Activated CD4-positive, alpha-beta T cell treated with anti-CD3 and anti-CD28 coated beads for 36 hours (primary cell): Measurements from ENCODE around the gene NTN5. TPM values are rescaled to one million over a fixed set of nuclear protein-coding genes. Genes with fewer than 3 reads are reported as not detected.
A peak's percentile ranks its signal among the peaks of the same experiment; 100 is the strongest.
"Not testable (repeated sequence)": the region's sequence is repeated elsewhere in the genome, so short reads cannot be mapped to it uniquely, and the experiment has no call there.

Experiments
- ATAC-seq: fragments of 200-7000 bp; cut with Tn5 transposase; one replicate; pipeline ENCODE4 v1.10.0; 2021; ENCODE audit warnings: mild to moderate bottlenecking, moderate library complexity
- CTCF ChIA-PET: fragments of 350-600 bp; sonication (Branson Sonifier 250); formaldehyde crosslinking; loops from one replicate; lab custom pipeline; 2021; ENCODE audit warnings: antibody characterized with exemption; lab: Charles Lee
- POLR2A ChIA-PET: fragments of 350-600 bp; sonication (Branson Sonifier 250); formaldehyde crosslinking; loops from one replicate; lab custom pipeline; 2021; ENCODE audit warnings: antibody characterized with exemption, inconsistent platforms; lab: Charles Lee
- DNase-seq: peaks from one replicate; pipeline ENCODE4 v3.0.0-alpha.2; 2020
- H3K27ac Mint-ChIP-seq: one replicate; pipeline ENCODE4 v1.8.0; 2021; ENCODE audit warnings: mixed read lengths
- H3K27me3 Mint-ChIP-seq: one replicate; pipeline ENCODE4 v1.8.0; 2021; ENCODE audit warnings: mixed read lengths
- H3K36me3 Mint-ChIP-seq: one replicate; pipeline ENCODE4 v1.8.0; 2021; ENCODE audit warnings: low read depth, mixed read lengths
- H3K4me1 Mint-ChIP-seq: one replicate; pipeline ENCODE4 v1.8.0; 2021; ENCODE audit warnings: mixed read lengths
- H3K4me3 Mint-ChIP-seq: one replicate; pipeline ENCODE4 v1.8.0; 2021; ENCODE audit warnings: mild to moderate bottlenecking, moderate library complexity, mixed read lengths
- H3K9me3 Mint-ChIP-seq: one replicate; pipeline ENCODE4 v1.8.0; 2021; ENCODE audit warnings: low read depth, mixed read lengths
- intact Hi-C, 2 experiments: fragments of 100-400 bp; cut with DNase I in 1 of 2; cut with micrococcal nuclease in 1 of 2; formaldehyde crosslinking; loops; one replicate each; pipeline versions ENCODE4 v1.14.2 to v1.15.1; 2022 to 2024; cut with DNase I, micrococcal nuclease
- total RNA-seq, 2 experiments: library from RNA; stranded (reverse); gene quantifications; one replicate each; pipeline ENCODE4 v1.2.3, GENCODE V29; 2021

The NTN5 gene
- total RNA-seq, 2 experiments from 2014 or later = 0.50 to 0.60 TPM

- Mint-ChIP-seq H3K27ac (no peak overlapping the region), H3K4me3 (no peak overlapping the region), H3K9me3 (peaks cover 5% of the 10 kb centered on the region), H3K4me1 (peaks cover 2% of the 10 kb centered on the region), H3K27me3 (no peaks in the 10 kb centered on the region), H3K36me3 (no peaks in the 10 kb centered on the region)
- ATAC-seq = no peak
- DNase-seq = no peak
- intact Hi-C loops = no loop called here
- CTCF ChIA-PET = no interaction called here
- POLR2A ChIA-PET = no interaction called here
Observed at GRCh38 chr19:48669903-48670668, 2.7 kb downstream of the NTN5 start.

GRCh38 chr19:48668761-48669160, 4.1 kb downstream of the NTN5 start:
- intact Hi-C loops = no loop called here
- ChIA-PET CTCF (no interaction called here), POLR2A (no interaction called here)
- no peak for ATAC-seq
- no peak overlapping the region for H3K27ac Mint-ChIP-seq
- H3K4me1 Mint-ChIP-seq = no peaks in the 10 kb centered on the region
- no peaks in the 10 kb centered on the region for H3K27me3 Mint-ChIP-seq
- DNase-seq = no peak
- no peaks in the 10 kb centered on the region for H3K36me3 Mint-ChIP-seq
- peaks cover 5% of the 10 kb centered on the region for H3K9me3 Mint-ChIP-seq
- no peak overlapping the region for H3K4me3 Mint-ChIP-seq

- H3K4me1 Mint-ChIP-seq = no peaks in the 10 kb centered on the region
- CTCF ChIA-PET = no interaction called here
- POLR2A ChIA-PET = interaction anchor here (0.6 kb wide), 1 partner anchor 324 kb away, joined by 4 read pairs; no protein-coding TSS in a partner anchor
- ATAC-seq (no peak), DNase-seq (no peak)
- no peak overlapping the region for H3K27ac Mint-ChIP-seq
- no peaks in the 10 kb centered on the region for H3K27me3 Mint-ChIP-seq
- H3K36me3 Mint-ChIP-seq = no peaks in the 10 kb centered on the region
- H3K4me3 Mint-ChIP-seq = no peak overlapping the region
- H3K9me3 Mint-ChIP-seq = peaks cover 5% of the 10 kb centered on the region
- intact Hi-C loops = no loop called here
Observed at GRCh38 chr19:48668332-48668731, 4.5 kb downstream of the NTN5 start.

GRCh38 chr19:48665786-48666185, 7.0 kb downstream of the NTN5 start:
- DNase-seq = no peak
- POLR2A ChIA-PET = no interaction called here
- CTCF ChIA-PET = interaction anchor here (1.6 kb wide), 1 partner anchor 10 kb away, joined by 4 read pairs; no protein-coding TSS in a partner anchor
- Mint-ChIP-seq H3K9me3 (peaks cover 5% of the 10 kb centered on the region), H3K36me3 (no peaks in the 10 kb centered on the region), H3K27ac (no peak overlapping the region), H3K4me3 (no peak overlapping the region), H3K27me3 (no peaks in the 10 kb centered on the region), H3K4me1 (peaks cover 5% of the 10 kb centered on the region)
- ATAC-seq = no peak
- intact Hi-C loops = no loop called here

- ATAC-seq (no peak), DNase-seq (no peak)
- CTCF ChIA-PET = no interaction called here
- Mint-ChIP-seq H3K4me1 (peaks cover 7% of the 10 kb centered on the region), H3K4me3 (no peak overlapping the region), H3K27ac (no peak overlapping the region), H3K36me3 (no peaks in the 10 kb centered on the region), H3K27me3 (no peaks in the 10 kb centered on the region), H3K9me3 (peaks cover under 1% of the 10 kb centered on the region)
- intact Hi-C loops = loop anchor here in 1 of 2 experiments (5.0 kb wide), 1 partner anchor 73 kb away; no protein-coding TSS in a partner anchor
- POLR2A ChIA-PET = no interaction called here
Observed at GRCh38 chr19:48664476-48664875, 8.3 kb downstream of the NTN5 start.

- Mint-ChIP-seq H3K4me1 (peaks cover 7% of the 10 kb centered on the region), H3K27me3 (no peaks in the 10 kb centered on the region), H3K27ac (no peak overlapping the region), H3K36me3 (no peaks in the 10 kb centered on the region), H3K4me3 (no peak overlapping the region), H3K9me3 (no peaks in the 10 kb centered on the region)
- ATAC-seq (no peak), DNase-seq (no peak)
- intact Hi-C loops = loop anchor here in 1 of 2 experiments (5.0 kb wide), 1 partner anchor 74 kb away; no protein-coding TSS in a partner anchor
- ChIA-PET POLR2A (no interaction called here), CTCF (no interaction called here)
Observed at GRCh38 chr19:48663667-48664066, 9.2 kb downstream of the NTN5 start.

- Mint-ChIP-seq H3K9me3 (no peaks in the 10 kb centered on the region), H3K27me3 (no peaks in the 10 kb centered on the region), H3K36me3 (no peaks in the 10 kb centered on the region), H3K27ac (no peak overlapping the region), H3K4me1 (peaks cover 7% of the 10 kb centered on the region), H3K4me3 (no peak overlapping the region)
- CTCF ChIA-PET = interaction anchor here (0.5 to 0.9 kb wide), 2 partner anchors 51 to 1178 kb away, joined by 3 to 4 read pairs; no protein-coding TSS in a partner anchor
- POLR2A ChIA-PET = no interaction called here
- ATAC-seq = no peak
- intact Hi-C loops = loop anchor here (1.0 to 5.0 kb wide), 5 partner anchors 15 to 332 kb away; partner anchors contain the start of genes CA11 (in 1 of the 2), GYS1 (in 1 of the 2) and RUVBL2 (in 1 of the 2)
- no peak for DNase-seq
Observed at GRCh38 chr19:48661711-48662090, 11.1 kb downstream of the NTN5 start.

- Mint-ChIP-seq H3K27ac (peak overlapping the region; percentile 94), H3K36me3 (no peaks in the 10 kb centered on the region), H3K9me3 (no peaks in the 10 kb centered on the region), H3K4me3 (peak overlapping the region; percentile 10), H3K4me1 (peaks cover 7% of the 10 kb centered on the region), H3K27me3 (no peaks in the 10 kb centered on the region)
- DNase-seq (peak; percentile 88), ATAC-seq (peak; percentile 94)
- ChIA-PET CTCF (interaction anchor here (0.5 to 0.9 kb wide), 2 partner anchors 51 to 1177 kb away, joined by 3 to 4 read pairs; no protein-coding TSS in a partner anchor), POLR2A (no interaction called here)
- intact Hi-C loops = loop anchor here (1.0 to 5.0 kb wide), 5 partner anchors 15 to 332 kb away; partner anchors contain the start of genes CA11 (in 1 of the 2), GYS1 (in 1 of the 2) and RUVBL2 (in 1 of the 2)
Observed at GRCh38 chr19:48660852-48661710, 11.7 kb downstream of the NTN5 start.

GRCh38 chr19:48659768-48660167, 13.0 kb downstream of the NTN5 start:
- ChIA-PET CTCF (interaction anchor here (1.2 kb wide), 1 partner anchor 14 kb away, joined by 3 read pairs; the partner anchor contains the start of gene CA11), POLR2A (no interaction called here)
- intact Hi-C loops = loop anchor here (2.0 to 5.0 kb wide), 2 partner anchors 71 to 78 kb away; no protein-coding TSS in a partner anchor
- no peak overlapping the region for H3K27ac Mint-ChIP-seq
- no peaks in the 10 kb centered on the region for H3K9me3 Mint-ChIP-seq
- DNase-seq (no peak), ATAC-seq (no peak)
- no peaks in the 10 kb centered on the region for H3K27me3 Mint-ChIP-seq
- H3K4me3 Mint-ChIP-seq = no peak overlapping the region
- peaks cover 7% of the 10 kb centered on the region for H3K4me1 Mint-ChIP-seq
- H3K36me3 Mint-ChIP-seq = no peaks in the 10 kb centered on the region

- POLR2A ChIA-PET = interaction anchor here (0.8 kb wide), 1 partner anchor 173 kb away, joined by 3 read pairs; no protein-coding TSS in a partner anchor
- intact Hi-C loops = no loop called here
Observed at GRCh38 chr19:48658483-48658882, 14.3 kb downstream of the NTN5 start.

GRCh38 chr19:48657828-48658227, 15.0 kb downstream of the NTN5 start:
- POLR2A ChIA-PET = not testable (repeated sequence)
- CTCF ChIA-PET = interaction anchor here (1.4 to 2.3 kb wide), 2 partner anchors 12 to 18 kb away, joined by 5 to 6 read pairs; partner anchors contain the start of gene CA11

More at GRCh38 chr19:48658483-48658882, 14.3 kb downstream of the NTN5 start:
- no peaks in the 10 kb centered on the region for H3K9me3 Mint-ChIP-seq
- H3K27me3 Mint-ChIP-seq = no peaks in the 10 kb centered on the region
- ATAC-seq (no peak), DNase-seq (no peak)
- no peak overlapping the region for H3K4me3 Mint-ChIP-seq
- H3K36me3 Mint-ChIP-seq = no peaks in the 10 kb centered on the region
- no peak overlapping the region for H3K27ac Mint-ChIP-seq
- CTCF ChIA-PET = interaction anchor here (1.4 kb wide), 1 partner anchor 12 kb away, joined by 6 read pairs; the partner anchor contains the start of gene CA11
- peaks cover 7% of the 10 kb centered on the region for H3K4me1 Mint-ChIP-seq

More at GRCh38 chr19:48657828-48658227, 15.0 kb downstream of the NTN5 start:
- H3K9me3 Mint-ChIP-seq, DNase-seq, H3K4me1 Mint-ChIP-seq, ATAC-seq, H3K4me3 Mint-ChIP-seq, H3K36me3 Mint-ChIP-seq, H3K27ac Mint-ChIP-seq, intact Hi-C loops, H3K27me3 Mint-ChIP-seq: not testable (repeated sequence)
